ENCODE measurements around the gene SAC3D1. TPM values are rescaled to one million over a fixed set of nuclear protein-coding genes. Genes with fewer than 3 reads are reported as not detected.
A peak's percentile ranks its signal among the peaks of the same experiment; 100 is the strongest.

Gene SAC3D1
- total and polyA plus RNA-seq, 2 donors (not counting 1 experiment from before 2014, with no cell fraction given), result 3.1 to 8.6 TPM

DNA sequence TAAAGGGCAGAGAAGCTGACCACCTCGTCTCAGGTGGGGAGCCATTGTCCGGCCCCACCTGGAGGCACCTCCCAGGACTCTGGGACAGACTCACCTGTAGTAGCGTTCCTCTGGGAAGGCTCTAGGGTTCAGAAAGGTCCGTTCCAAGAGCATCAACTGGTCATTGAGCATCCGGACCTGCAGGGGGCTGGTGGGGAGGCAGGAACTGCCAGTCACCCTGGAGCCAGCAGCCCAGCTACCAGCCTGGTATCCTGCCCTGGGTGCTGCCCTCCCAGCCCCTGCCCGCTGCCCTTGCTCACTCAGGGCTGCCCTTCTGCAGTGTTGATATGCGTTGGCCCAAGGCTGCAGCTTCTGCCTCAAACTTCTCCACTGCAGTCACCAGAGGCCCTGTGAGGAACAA lies 4.7 kb downstream of the SAC3D1 start:
- DNase-seq (ENCODE audit: low read depth in 2 of 2), result no peak
- TF ChIP-seq, protein P1, sequence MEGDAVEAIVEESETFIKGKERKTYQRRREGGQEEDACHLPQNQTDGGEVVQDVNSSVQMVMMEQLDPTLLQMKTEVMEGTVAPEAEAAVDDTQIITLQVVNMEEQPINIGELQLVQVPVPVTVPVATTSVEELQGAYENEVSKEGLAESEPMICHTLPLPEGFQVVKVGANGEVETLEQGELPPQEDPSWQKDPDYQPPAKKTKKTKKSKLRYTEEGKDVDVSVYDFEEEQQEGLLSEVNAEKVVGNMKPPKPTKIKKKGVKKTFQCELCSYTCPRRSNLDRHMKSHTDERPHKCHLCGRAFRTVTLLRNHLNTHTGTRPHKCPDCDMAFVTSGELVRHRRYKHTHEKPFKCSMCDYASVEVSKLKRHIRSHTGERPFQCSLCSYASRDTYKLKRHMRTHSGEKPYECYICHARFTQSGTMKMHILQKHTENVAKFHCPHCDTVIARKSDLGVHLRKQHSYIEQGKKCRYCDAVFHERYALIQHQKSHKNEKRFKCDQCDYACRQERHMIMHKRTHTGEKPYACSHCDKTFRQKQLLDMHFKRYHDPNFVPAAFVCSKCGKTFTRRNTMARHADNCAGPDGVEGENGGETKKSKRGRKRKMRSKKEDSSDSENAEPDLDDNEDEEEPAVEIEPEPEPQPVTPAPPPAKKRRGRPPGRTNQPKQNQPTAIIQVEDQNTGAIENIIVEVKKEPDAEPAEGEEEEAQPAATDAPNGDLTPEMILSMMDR (conservative IDR thresholded peaks at IDR 0.05 in 1 of 2, IDR thresholded peaks at IDR 0.05 in 1 of 2; ENCODE audit: low read depth in 1 of 2, low read length in 2 of 2), result no peak
- no peak for TF ChIP-seq EZH2 (IDR thresholded peaks at IDR 0.05; ENCODE audit: low read length, missing control alignments)
- H3K36me3 ChIP-seq (ENCODE audit: control insufficient read depth, insufficient read depth, low read length), result peaks cover 4% of the 10 kb centered on the region

DNA sequence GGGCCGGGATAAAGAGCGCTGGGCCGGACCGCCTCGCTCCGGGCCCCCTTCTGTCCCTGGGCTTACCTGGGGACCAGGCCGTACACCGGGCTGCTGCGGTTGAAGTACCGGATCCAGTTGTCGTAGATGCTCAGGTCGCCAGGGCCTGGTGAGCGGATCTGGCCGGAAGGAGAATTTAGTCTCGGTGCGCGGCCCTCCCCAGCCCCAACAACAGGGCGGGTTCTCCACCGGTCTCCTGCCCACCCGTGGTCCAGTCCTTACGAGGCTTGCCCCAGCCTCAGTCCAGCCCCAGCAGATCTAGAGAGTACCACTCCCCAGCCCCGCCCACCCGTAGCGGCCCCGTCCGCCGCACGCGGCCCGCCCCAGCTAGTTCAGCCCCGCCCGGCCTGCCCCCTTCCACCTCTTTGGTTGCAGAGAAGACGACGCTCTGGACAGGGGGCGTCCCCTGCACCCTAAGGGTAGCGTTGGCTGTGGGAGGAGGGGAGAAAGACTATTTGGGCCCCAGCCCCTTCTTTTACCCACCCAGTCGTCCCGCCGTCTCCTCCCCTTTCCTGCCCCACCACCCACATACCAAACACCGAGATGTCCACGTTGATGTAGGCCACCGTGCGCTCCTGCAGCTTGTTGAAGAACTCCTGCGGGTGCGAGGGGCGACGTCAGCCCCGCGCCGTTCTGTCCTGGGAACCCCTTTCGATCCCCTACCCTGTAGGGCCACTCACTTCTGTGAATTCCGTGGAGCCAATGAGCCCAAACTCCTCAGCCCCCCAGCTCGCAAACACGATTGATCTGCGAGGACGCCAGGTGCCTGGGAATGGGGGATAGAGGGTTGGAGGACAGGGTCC lies 6.8 kb downstream of the SAC3D1 start:
- Histone ChIP-seq H3K4me3 (replicated peaks in 1 of 4; ENCODE audit: control extremely low read depth in 1 of 4, insufficient read depth in 1 of 4, low read depth in 3 of 4, low read length in 4 of 4) (peak overlapping the region; percentile 21 to 63 (median 43)), H3K4me1 (ENCODE audit: control insufficient read depth, extremely low read depth, insufficient read depth, low read length) (no peaks in the 10 kb centered on the region), H3K9ac (ENCODE audit: insufficient read depth, low read length) (peak overlapping the region; percentile 58), H2AFZ (ENCODE audit: low read length) (peak overlapping the region; percentile 85), H3K36me3 (ENCODE audit: control insufficient read depth, insufficient read depth, low read length) (peaks cover 4% of the 10 kb centered on the region), H3K9me3 (ENCODE audit: control insufficient read depth, insufficient read depth, low read depth, low read length) (no peaks in the 10 kb centered on the region), H3K27me3 (ENCODE audit: control insufficient read depth, insufficient read depth, low read length) (no peaks in the 10 kb centered on the region), H3K27ac (ENCODE audit: insufficient read depth, low read length) (no peak overlapping the region), H3K79me2 (ENCODE audit: control insufficient read depth, insufficient read depth, low read length) (no peaks in the 10 kb centered on the region), H4K20me1 (ENCODE audit: control insufficient read depth, extremely low read depth, insufficient read depth, low read length) (no peaks in the 10 kb centered on the region), H3K4me2 (ENCODE audit: extremely low read depth, insufficient read depth, low read length) (peak overlapping the region; percentile 83)
- TF ChIP-seq, protein P1 (conservative IDR thresholded peaks at IDR 0.05 in 1 of 2, IDR thresholded peaks at IDR 0.05 in 1 of 2; ENCODE audit: low read depth in 1 of 2, low read length in 2 of 2), result no peak
- no peak for TF ChIP-seq EZH2 (IDR thresholded peaks at IDR 0.05; ENCODE audit: low read length, missing control alignments)
- DNase-seq (ENCODE audit: low read depth in 2 of 2), result peak in 1 of 2 donors; percentile 8

More for the DNA sequence above, 4.7 kb downstream of the SAC3D1 start:
- H3K27me3 ChIP-seq (ENCODE audit: control insufficient read depth, insufficient read depth, low read length), result no peaks in the 10 kb centered on the region
- no peaks in the 10 kb centered on the region for H4K20me1 ChIP-seq (ENCODE audit: control insufficient read depth, extremely low read depth, insufficient read depth, low read length)
- H3K4me1 ChIP-seq (ENCODE audit: control insufficient read depth, extremely low read depth, insufficient read depth, low read length), result no peaks in the 10 kb centered on the region
- no peak overlapping the region for H3K4me3 ChIP-seq (replicated peaks in 1 of 4; ENCODE audit: control extremely low read depth in 1 of 4, insufficient read depth in 1 of 4, low read depth in 3 of 4, low read length in 4 of 4)
- no peak overlapping the region for H3K4me2 ChIP-seq (ENCODE audit: extremely low read depth, insufficient read depth, low read length)
- H3K9me3 ChIP-seq (ENCODE audit: control insufficient read depth, insufficient read depth, low read depth, low read length), result no peaks in the 10 kb centered on the region
- H2AFZ ChIP-seq (ENCODE audit: low read length), result no peak overlapping the region
- H3K9ac ChIP-seq (ENCODE audit: insufficient read depth, low read length), result no peak overlapping the region
- H3K27ac ChIP-seq (ENCODE audit: insufficient read depth, low read length), result no peak overlapping the region
- peaks cover 9% of the 10 kb centered on the region for H3K79me2 ChIP-seq (ENCODE audit: control insufficient read depth, insufficient read depth, low read length)

DNA sequence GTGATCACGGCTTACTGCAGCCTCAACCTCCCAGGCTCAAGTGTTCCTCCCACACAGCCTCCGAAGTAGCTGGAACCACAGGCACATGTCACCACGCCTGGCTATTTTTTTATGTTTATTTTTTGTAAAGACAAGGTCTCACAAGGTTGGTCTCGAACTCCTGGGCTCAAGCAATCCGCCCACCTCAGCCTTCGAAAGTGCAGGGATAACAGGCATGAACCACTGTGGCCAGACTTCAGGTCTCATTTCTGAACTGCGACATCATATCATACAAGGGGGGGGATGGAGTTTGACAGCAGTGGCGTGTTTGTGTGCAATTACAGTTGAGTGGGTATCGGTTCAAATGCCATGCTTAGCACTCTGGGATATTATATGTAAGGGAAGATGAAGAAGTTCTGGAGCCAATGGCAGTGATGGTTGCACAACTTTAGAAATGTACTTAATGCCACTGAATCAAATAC lies 10.4 kb downstream of the SAC3D1 start:
- peak in 1 of 2 donors; percentile 13 for DNase-seq (ENCODE audit: low read depth in 2 of 2)
- no peak for TF ChIP-seq EZH2 (IDR thresholded peaks at IDR 0.05; ENCODE audit: low read length, missing control alignments)
- TF ChIP-seq, protein P1 (conservative IDR thresholded peaks at IDR 0.05 in 1 of 2, IDR thresholded peaks at IDR 0.05 in 1 of 2; ENCODE audit: low read depth in 1 of 2, low read length in 2 of 2), result no peak
- Histone ChIP-seq H3K4me2 (ENCODE audit: extremely low read depth, insufficient read depth, low read length) (no peak overlapping the region), H3K4me3 (replicated peaks in 1 of 4; ENCODE audit: control extremely low read depth in 1 of 4, insufficient read depth in 1 of 4, low read depth in 3 of 4, low read length in 4 of 4) (no peak overlapping the region), H3K9ac (ENCODE audit: insufficient read depth, low read length) (no peak overlapping the region), H2AFZ (ENCODE audit: low read length) (no peak overlapping the region), H4K20me1 (ENCODE audit: control insufficient read depth, extremely low read depth, insufficient read depth, low read length) (no peaks in the 10 kb centered on the region), H3K9me3 (ENCODE audit: control insufficient read depth, insufficient read depth, low read depth, low read length) (no peaks in the 10 kb centered on the region), H3K36me3 (ENCODE audit: control insufficient read depth, insufficient read depth, low read length) (no peaks in the 10 kb centered on the region), H3K4me1 (ENCODE audit: control insufficient read depth, extremely low read depth, insufficient read depth, low read length) (no peaks in the 10 kb centered on the region), H3K27ac (ENCODE audit: insufficient read depth, low read length) (no peak overlapping the region), H3K27me3 (ENCODE audit: control insufficient read depth, insufficient read depth, low read length) (peaks cover 8% of the 10 kb centered on the region), H3K79me2 (ENCODE audit: control insufficient read depth, insufficient read depth, low read length) (no peaks in the 10 kb centered on the region)

All from fibroblast of lung (primary cell).